Measurements from ENCODE around the gene ZDHHC21.
"Not testable (repeated sequence)": the region's sequence is repeated elsewhere in the genome, so short reads cannot be mapped to it uniquely, and the experiment has no call there.

The ZDHHC21 gene

DNA sequence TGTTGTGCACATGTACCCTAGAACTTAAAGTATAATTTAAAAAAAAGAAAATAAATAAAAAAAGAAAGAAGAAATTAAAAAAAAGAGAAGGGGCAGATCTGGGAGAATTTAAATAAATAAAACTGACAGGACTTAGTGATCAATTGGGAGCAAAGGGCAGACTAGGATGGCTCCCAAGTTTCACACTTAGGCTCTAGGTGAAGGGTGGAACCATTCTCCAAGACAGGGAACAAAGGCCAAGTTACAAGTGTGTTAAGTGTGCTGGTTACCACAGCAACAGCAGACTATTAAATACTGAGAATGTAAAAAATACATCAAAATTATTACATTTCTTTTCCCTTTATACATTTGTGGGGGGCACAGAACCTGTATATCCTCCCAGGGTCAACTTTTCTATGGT, 7.1 kb downstream of the ZDHHC21 start:
- DNase-seq (ENCODE audit: low read depth in 1 of 2, low spot score in 1 of 2): no peak

DNA sequence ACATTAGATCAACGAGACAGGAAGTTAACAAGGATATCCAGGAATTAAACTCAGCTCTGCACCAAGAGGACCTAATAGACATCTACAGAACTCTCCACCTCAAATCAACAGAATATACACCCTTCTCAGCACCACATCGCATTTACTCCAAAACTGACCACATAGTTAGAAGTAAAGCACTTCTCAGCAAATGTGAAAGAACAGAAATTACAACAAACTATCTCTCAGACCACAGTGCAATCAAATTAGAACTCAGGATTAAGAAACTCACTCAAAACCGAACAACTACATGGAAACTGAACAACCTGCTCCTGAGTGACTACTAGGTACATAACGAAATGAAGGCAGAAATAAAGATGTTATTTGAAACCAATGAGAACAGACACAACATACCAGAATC, 10.6 kb downstream of the ZDHHC21 start:
- not testable (repeated sequence) for DNase-seq (ENCODE audit: low read depth in 1 of 2, low spot score in 1 of 2)

- no peak for DNase-seq (ENCODE audit: low read depth in 1 of 2, low spot score in 1 of 2)
Measured at GRCh38 chr9:14678776-14679175, 14.5 kb downstream of the ZDHHC21 start.

- no peak for DNase-seq (ENCODE audit: low read depth in 1 of 2, low spot score in 1 of 2)
Measured at GRCh38 chr9:14677872-14678271, 15.4 kb downstream of the ZDHHC21 start.

DNA sequence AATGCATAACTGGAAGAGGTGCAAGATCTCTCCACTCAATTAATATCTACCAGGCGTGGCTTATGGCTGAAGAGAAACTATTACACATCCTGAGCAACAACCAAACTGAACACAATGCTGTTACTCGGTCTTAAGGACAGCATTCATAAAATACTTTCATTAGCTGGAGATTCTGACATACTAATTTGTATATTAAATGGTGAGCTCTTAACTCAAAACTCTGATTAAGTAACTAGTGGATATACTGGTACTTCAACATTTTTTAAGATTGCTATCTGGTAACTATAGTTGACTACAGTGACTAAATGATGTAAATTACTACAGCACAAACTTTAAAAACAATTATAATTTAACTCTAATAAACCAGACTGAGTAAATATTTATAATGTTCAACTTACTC, 15.8 kb downstream of the ZDHHC21 start:
- no peak for DNase-seq (ENCODE audit: low read depth in 1 of 2, low spot score in 1 of 2)

GRCh38 chr9:14674630-14675029, 18.6 kb downstream of the ZDHHC21 start:
- no peak for DNase-seq (ENCODE audit: low read depth in 1 of 2, low spot score in 1 of 2)

GRCh38 chr9:14671377-14671776, 21.9 kb downstream of the ZDHHC21 start:
- no peak for DNase-seq (ENCODE audit: low read depth in 1 of 2, low spot score in 1 of 2)

DNA sequence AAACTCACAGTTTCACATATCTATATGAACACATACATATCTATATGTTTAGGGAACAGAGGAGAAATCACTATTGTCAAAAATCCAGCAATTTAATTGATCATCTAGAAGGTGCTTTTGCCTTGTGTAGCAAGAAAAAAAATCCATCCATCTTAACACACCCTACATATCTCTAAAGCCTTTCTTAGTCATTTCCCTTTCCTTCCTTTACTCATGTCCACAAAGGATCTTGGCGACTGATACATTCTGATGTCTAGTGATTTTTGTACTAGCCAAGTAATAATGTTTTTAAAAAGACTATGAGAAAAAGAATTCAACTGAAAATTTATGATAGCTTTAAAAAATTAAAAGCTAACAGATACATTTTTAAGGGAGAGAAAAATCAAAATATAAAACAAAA, 22.5 kb downstream of the ZDHHC21 start:
- no peak for DNase-seq (ENCODE audit: low read depth in 1 of 2, low spot score in 1 of 2)

- not testable (repeated sequence) for DNase-seq (ENCODE audit: low read depth in 1 of 2, low spot score in 1 of 2)
Measured at GRCh38 chr9:14664022-14664421, 29.2 kb downstream of the ZDHHC21 start.

DNA sequence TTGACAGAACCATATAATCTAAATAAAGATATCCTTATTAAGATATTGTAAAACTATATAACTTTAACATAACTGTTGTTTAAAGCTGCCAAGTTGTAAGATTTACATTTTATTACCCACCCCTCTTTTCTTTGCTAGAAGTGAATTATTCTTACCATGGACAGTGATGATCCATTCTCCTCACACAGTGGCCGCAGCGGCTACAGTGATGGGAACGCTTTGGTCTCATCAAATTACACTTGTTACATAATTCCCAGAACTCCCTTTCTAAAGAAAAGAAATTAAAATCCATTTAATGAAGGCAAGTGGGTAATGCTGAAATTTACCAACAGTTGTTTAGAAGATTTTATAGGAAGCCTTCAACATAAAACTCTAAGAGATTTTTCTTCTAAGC, 31.2 kb downstream of the ZDHHC21 start:
- DNase-seq (ENCODE audit: low read depth in 1 of 2, low spot score in 1 of 2): no peak

DNA sequence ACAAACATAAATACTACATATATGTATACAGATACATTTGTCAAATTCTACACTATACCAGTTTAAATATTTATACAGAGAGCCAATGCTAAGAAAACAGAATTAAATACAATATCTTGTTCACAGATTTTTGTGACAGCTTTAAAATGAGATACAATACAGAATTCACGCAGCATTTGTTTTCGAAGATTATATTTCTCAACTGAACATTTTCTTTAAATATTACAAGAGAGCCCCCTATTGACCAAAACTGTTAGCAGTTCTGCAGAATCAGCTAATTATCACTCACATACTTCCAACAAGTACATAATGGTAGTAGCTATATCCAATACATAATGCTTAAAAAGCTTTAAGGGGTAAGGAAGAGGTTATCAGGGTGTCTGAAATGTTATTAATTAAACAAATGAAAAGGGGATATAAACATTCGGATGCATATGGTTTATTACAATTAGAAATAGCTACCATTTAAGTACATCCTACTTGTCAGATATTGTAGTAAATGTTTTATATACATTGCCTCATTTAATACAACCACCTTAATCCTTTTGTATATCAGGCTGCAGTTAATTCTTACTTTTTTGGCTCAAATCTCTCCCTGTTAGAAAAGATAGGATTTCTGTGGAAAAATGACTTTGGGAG, 31.7 kb downstream of the ZDHHC21 start:
- no peak for DNase-seq (ENCODE audit: low read depth in 1 of 2, low spot score in 1 of 2)

DNA sequence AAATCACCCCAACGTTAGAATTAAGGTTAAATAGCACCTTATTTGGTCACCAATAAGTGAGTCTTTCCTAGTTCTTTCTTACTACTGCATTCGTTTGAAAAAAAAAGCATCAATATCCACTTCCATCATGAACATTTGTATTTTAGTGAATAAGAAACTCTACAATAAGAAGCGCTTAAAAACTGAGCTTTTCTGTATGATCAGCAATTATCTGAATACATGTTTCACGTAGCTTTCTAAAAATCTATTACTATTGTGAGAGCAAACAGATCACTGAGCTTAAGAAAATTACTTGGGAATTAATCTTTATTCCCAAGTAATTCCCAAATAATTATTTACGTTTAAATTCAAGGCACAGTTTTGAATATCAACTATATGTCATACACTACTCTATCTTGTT, 32.5 kb downstream of the ZDHHC21 start:
- DNase-seq (ENCODE audit: low read depth in 1 of 2, low spot score in 1 of 2): no peak

DNA sequence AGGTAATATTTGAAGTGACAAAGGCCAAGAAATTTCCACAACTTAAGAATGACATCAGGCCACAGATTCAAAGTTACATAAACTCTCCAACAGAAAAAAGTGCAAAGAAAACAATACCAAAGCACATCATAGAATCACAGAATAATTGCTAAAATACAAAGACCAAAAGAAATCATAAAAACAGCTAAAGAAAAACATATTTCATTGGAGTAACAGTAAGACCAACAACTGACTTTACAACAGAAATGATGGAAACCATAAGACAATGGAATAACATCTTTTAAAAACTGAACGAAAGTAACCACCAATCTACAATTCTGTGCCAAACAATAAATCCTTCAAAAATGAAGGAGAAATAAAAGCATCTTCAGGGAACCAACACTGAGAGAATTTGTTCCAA, 38.3 kb downstream of the ZDHHC21 start:
- no peak for DNase-seq (ENCODE audit: low read depth in 1 of 2, low spot score in 1 of 2)

- DNase-seq (ENCODE audit: low read depth in 1 of 2, low spot score in 1 of 2): no peak
Measured at GRCh38 chr9:14653511-14653910, 39.7 kb downstream of the ZDHHC21 start.

DNA sequence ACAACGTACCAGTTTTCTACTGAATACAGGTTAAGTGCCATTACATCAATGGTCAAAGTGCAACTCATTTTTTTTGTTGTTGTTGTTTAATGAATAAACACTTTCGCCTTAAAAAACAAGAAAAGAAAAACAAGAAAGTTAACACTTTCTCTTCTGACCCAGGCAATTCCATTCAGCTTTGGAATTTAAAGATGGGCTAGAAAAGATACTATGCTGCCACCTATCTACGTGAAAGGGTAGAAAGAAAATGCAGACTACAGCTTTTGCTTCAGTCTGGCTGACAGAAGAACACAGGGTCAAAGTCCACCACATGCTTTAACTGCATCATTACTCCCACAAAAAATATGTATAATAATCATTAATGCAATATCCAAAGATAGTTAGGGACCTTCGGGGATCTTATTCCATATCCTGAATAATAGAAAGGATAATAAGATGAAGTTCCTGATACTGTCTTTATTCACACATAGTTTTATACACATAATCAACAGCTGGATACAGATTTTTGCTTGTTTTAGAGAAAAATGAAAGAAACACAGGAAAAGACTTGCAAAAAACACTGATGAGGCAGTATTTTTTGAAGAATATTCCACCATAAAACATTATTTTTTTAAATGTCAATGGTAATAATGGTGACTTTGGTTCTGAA, 40.4 kb downstream of the ZDHHC21 start:
- DNase-seq (ENCODE audit: low read depth in 1 of 2, low spot score in 1 of 2): no peak

- DNase-seq (ENCODE audit: low read depth in 1 of 2, low spot score in 1 of 2): no peak
Measured at GRCh38 chr9:14650596-14650995, 42.6 kb downstream of the ZDHHC21 start.

- no peak for DNase-seq (ENCODE audit: low read depth in 1 of 2, low spot score in 1 of 2)
Measured at GRCh38 chr9:14645648-14646047, 47.6 kb downstream of the ZDHHC21 start.

DNA sequence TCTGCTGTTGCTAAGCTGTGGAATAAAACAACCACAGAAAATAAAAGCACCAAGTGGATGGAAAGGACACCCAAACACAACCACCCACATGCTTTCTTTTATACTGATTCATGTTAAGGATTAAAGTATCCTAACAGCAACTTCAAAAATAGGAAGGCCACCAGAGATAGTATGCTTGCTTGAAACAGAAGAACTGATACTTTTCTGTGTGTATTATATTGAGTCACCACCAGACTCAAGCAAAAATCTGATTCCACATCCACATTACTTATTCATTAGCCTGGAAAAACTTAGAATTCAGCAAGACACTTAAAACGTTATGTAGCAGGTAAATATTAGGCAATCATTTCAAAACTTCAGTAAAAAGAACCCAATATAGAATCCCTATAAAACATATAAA, 52.3 kb downstream of the ZDHHC21 start:
- no peak for DNase-seq (ENCODE audit: low read depth in 1 of 2, low spot score in 1 of 2)

DNA sequence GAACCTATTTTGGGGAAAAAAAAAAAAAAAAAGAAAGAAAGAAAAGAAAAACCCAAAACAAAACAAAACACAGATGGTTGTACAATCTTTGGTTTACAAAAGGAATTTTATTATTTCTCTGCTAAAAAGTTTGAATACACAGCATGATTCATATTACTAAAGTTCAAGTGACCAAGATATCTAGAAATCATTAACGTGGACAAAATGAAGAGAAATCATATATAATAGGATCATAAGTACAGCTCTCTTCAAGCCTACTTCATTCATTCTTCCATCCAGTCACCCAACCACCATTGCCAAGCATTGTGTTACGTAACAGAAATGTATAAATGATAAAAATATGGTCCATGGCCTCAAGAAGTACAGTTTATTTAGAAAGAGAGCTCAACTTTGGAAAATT, 52.9 kb downstream of the ZDHHC21 start:
- DNase-seq (ENCODE audit: low read depth in 1 of 2, low spot score in 1 of 2): no peak

GRCh38 chr9:14633906-14634565, 59.2 kb downstream of the ZDHHC21 start:
- no peak for DNase-seq (ENCODE audit: low read depth in 1 of 2, low spot score in 1 of 2)

GRCh38 chr9:14633148-14633547, 60.1 kb downstream of the ZDHHC21 start:
- no peak for DNase-seq (ENCODE audit: low read depth in 1 of 2, low spot score in 1 of 2)

- no peak for DNase-seq (ENCODE audit: low read depth in 1 of 2, low spot score in 1 of 2)
Measured at GRCh38 chr9:14627513-14627912, 65.7 kb downstream of the ZDHHC21 start.

All from stimulated activated CD4-positive, alpha-beta T cell treated with anti-CD3 and anti-CD28 coated beads, Interleukin-15, amount 100 ng/mL, for 1 hour (primary cell).